Lung (tissue), 12 donors: ENCODE data around the gene LRIF1. TPM values are rescaled to one million over a fixed set of nuclear protein-coding genes. Genes with fewer than 3 reads are reported as not detected.

Source experiments
- ATAC-seq: fragments of 200-7000 bp; cut with Tn5 transposase; one replicate; pipeline ENCODE4 v1.9.1; 2020; ENCODE audit warnings: moderate number of reproducible peaks; ENCODE audit not compliant: insufficient read depth, low FRiP score
- DNase-seq, 3 donors: peaks; one replicate each; pipeline ENCODE4 v3.0.0-alpha.2; 2013 to 2017
- H3K27ac ChIP-seq, 2 donors: one replicate each; pipeline ENCODE4 v1.5.1; 2013; ENCODE audit warnings: mild to moderate bottlenecking in 2 of 2, moderate library complexity in 2 of 2, control low read depth in 1 of 2, inconsistent platforms in 1 of 2, low read depth in 1 of 2, low read length in 1 of 2
- H3K27me3 ChIP-seq, 3 donors: one replicate each; pipeline ENCODE4 v1.5.1; 2013; ENCODE audit warnings: low read length in 2 of 3; ENCODE audit not compliant: control insufficient read depth in 3 of 3, insufficient read depth in 3 of 3
- H3K36me3 ChIP-seq, 4 donors: one replicate each; pipeline ENCODE4 v1.5.1; 2013; ENCODE audit warnings: low read length in 4 of 4, mild to moderate bottlenecking in 1 of 4, moderate library complexity in 1 of 4; ENCODE audit not compliant: control insufficient read depth in 4 of 4, insufficient read depth in 4 of 4
- H3K4me1 ChIP-seq, 5 donors: one replicate each; pipeline ENCODE4 v1.5.1; 2013; ENCODE audit warnings: low read length in 5 of 5, mild to moderate bottlenecking in 2 of 5, moderate library complexity in 1 of 5; ENCODE audit not compliant: control insufficient read depth in 5 of 5, insufficient read depth in 5 of 5
- H3K4me3 ChIP-seq: one replicate; pipeline ENCODE4 v1.5.1; 2013; ENCODE audit warnings: mild to moderate bottlenecking, control low read depth, moderate library complexity
- H3K9ac ChIP-seq, 2 donors: one replicate each; pipeline ENCODE4 v1.5.1; 2013; ENCODE audit warnings: low read length in 2 of 2, control low read depth in 1 of 2; ENCODE audit not compliant: insufficient read depth in 1 of 2
- H3K9me3 ChIP-seq, 4 donors: one replicate each; pipeline ENCODE4 v1.5.1; 2013; ENCODE audit warnings: low read length in 3 of 4, mild to moderate bottlenecking in 1 of 4, moderate library complexity in 1 of 4; ENCODE audit not compliant: control insufficient read depth in 4 of 4, insufficient read depth in 3 of 4
- CTCF ChIP-seq: IDR thresholded peaks from 2 replicates; pipeline ENCODE4 v1.5.1; 2012; ENCODE audit warnings: mild to moderate bottlenecking; ENCODE audit errors: control extremely low read depth, extremely low read depth
- WGBS, 2 donors: extraction: QIAGEN DNeasy Blood & Tissue Kit; methylation state at CpG; one replicate each; pipeline ENCODE4 v1.1.7; 2013; 5-methylcytosine and 5-hydroxymethylcytosine counted together
- polyA plus RNA-seq, 2 donors: library from polyadenylated mRNA; stranded (reverse); fragments of 200-250 nt; gene quantifications; one replicate each; pipeline ENCODE4 v1.2.1, GENCODE V29; 2013
- total RNA-seq, 2 donors: library from RNA; depleted of rRNA in 1 of 2; stranded (reverse); fragments of >200 nt in 1 of 2; gene quantifications; one replicate each; pipeline ENCODE4 v1.2.1, GENCODE V29; 2014 to 2021
- donor health status: control.
- donor health status: control.
- donor health status: Bipolar disorder and iron deficiency.
- donor health status: healthy.
- donor health status: DM: yes; HTN: yes; CAD: no.

LRIF1 gene
- total and polyA plus RNA-seq, 4 donors: 8.5 to 12.2 (median 9.1) TPM

- ATAC-seq (no peak), DNase-seq (no peak)
- peaks cover 0 to 2% (median 0%) of the 10 kb centered on the region in 5 donors for H3K4me1 ChIP-seq
- H3K4me3 ChIP-seq: no peak overlapping the region
- H3K27ac ChIP-seq: no peak overlapping the region
- H3K9me3 ChIP-seq: peaks cover 0 to 6% (median under 1%) of the 10 kb centered on the region in 4 donors
- WGBS, 2 donors: 42 to 80% methylated on average over 1 of the region's 1 CpG
- no peaks in the 10 kb centered on the region for H3K27me3 ChIP-seq
- peaks cover 4 to 22% (median 12%) of the 10 kb centered on the region in 4 donors for H3K36me3 ChIP-seq
- H3K9ac ChIP-seq: no peak overlapping the region
- TF ChIP-seq CTCF: no peak
Observed at GRCh38 chr1:110951161-110951560, 12.6 kb downstream of the LRIF1 start.

GRCh38 chr1:110948038-110948810 is 15.5 kb downstream of the LRIF1 start:
- H3K36me3 ChIP-seq: peaks cover 4 to 22% (median 12%) of the 10 kb centered on the region in 4 donors
- ATAC-seq: no peak
- 77 to 92% methylated on average over 10 of the region's 10 CpGs for WGBS, 2 donors

GRCh38 chr1:110945626-110946025 is 18.1 kb downstream of the LRIF1 start:
- no peak overlapping the region for H3K27ac ChIP-seq
- H3K9ac ChIP-seq: no peak overlapping the region
- H3K4me1 ChIP-seq: no peaks in the 10 kb centered on the region
- H3K36me3 ChIP-seq: peaks cover 1 to 8% (median 5%) of the 10 kb centered on the region in 4 donors
- peaks cover 0 to 4% (median 0%) of the 10 kb centered on the region in 4 donors for H3K9me3 ChIP-seq
- H3K4me3 ChIP-seq: no peak overlapping the region
- no peak for DNase-seq
- H3K27me3 ChIP-seq: no peaks in the 10 kb centered on the region
- WGBS, 2 donors: 91 to 98% methylated on average over 2 of the region's 2 CpGs
- no peak for TF ChIP-seq CTCF
- no peak for ATAC-seq

More at GRCh38 chr1:110948038-110948810, 15.5 kb downstream of the LRIF1 start:
- Histone ChIP-seq H3K4me3 (no peak overlapping the region), H3K4me1 (no peaks in the 10 kb centered on the region), H3K9ac (no peak overlapping the region), H3K9me3 (peaks cover 0 to 4% (median under 1%) of the 10 kb centered on the region in 4 donors), H3K27me3 (no peaks in the 10 kb centered on the region), H3K27ac (no peak overlapping the region)
- no peak for TF ChIP-seq CTCF
- DNase-seq: no peak
